Urothelium cell line (cell line): ENCODE data around the gene STK35.

Source experiments
- DNase-seq: peaks from one replicate; pipeline ENCODE4 v3.0.0; 2011; ENCODE audit warnings: low spot score, mixed read lengths
- FAIRE-seq: peaks from 2 replicates; lab custom pipeline; 2011; peaks lifted over from hg19 to GRCh38; lab: Jason Lieb, UNC

STK35 gene

DNA sequence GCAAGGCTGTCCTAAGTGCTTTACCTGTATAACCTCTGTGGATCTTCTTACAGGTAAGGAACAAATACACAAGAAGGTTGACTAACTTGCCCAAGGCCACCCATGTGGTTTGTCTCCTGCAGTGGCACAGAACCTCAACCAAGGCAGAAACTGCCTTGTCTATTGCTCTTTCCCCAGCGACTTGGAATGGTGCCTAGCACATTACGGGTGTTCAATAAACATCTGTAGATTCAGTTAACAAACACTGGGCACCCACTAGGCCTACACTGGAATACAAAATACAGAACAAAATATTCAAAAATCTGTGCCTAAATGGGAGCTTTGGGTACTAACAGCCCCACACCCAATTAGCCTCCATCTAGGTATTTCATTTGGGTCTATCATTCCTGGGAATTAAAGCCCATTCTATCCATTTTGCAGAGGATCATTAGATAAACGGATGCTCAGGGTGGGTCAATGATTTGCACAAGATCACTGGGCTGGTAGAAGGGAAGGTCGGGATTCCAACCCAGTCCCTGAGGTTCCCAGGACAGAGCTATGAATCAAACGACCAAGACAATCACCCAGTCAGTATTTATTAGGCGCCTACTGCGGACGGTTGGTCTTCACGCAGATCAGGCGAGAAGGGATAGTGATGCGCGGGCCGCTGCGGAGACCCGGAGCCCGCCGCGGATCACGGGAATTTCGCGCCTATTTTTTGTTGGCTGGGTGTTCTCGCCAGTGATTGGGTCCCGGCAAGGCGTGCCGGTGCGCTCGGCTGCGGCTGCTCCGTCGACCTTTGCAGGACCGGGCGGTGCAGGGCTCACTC lies at the start of gene STK35:
Gene STK35 (plus strand): TSS at position 771 of the 808 bp plus-strand sequence. CDS start 55 bp downstream, outside the sequence.
- DNase-seq (peak; percentile 81), FAIRE-seq (no peak)

DNA sequence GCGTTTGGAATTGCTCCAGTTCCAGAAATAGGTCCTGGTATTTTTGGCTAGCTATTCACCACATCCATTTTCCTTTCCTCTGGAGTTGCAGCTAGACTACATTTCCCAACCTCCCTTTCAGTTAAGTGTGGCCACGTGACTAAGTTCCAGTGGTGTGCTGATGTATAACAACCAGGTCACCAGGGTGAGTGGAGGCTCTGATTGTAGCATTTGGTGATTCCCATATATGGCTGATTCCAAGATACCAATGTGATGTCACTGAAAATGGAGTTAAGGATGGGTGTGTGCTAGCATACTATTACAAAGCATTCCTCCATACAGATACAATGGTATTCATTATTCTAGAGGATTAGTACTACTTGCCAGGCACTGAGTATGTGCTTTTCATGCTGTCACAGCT lies 49.7 kb upstream of the STK35 start:
- DNase-seq (no peak), FAIRE-seq (no peak)

DNA sequence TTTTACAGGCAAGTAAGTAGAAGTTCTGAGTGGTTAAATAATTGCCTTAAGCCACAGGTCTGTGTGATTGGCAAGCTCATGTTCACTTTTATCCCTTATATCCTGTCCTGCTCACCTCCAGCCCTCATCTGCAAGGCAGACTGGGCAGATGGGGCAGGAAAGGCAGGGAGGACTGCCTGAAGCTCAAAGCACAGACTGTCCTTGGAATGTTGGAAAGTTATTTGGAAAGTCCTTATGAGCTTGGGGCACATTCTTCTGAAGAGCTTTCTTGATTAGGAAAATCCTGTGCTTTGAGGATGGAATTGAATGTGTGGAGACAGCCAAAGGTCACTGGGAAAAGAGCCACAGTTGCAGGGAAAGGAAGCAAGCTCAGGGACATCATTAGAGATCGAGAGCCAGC lies 48.9 kb upstream of the STK35 start:
- DNase-seq (no peak), FAIRE-seq (no peak)

DNA sequence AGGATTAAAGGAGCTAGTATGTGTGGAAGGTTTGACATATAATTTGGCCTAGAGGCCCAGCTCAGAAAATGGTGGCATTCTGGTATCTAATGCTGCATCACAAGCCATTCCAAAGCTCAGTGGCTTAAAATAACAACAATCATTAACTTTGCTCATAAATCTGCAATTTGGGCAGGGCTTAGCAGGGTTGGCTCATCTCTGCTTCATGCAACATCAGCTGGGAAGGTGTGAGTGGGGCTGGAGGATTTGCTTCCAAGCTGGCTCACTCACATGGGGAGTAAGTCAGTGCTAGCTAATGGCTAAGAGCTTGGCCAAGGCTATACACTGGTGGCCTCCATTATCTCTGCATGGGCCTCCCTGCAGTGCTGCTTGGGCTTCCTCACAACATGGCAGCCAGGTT lies 48.0 kb upstream of the STK35 start:
- FAIRE-seq (no peak), DNase-seq (no peak)

DNA sequence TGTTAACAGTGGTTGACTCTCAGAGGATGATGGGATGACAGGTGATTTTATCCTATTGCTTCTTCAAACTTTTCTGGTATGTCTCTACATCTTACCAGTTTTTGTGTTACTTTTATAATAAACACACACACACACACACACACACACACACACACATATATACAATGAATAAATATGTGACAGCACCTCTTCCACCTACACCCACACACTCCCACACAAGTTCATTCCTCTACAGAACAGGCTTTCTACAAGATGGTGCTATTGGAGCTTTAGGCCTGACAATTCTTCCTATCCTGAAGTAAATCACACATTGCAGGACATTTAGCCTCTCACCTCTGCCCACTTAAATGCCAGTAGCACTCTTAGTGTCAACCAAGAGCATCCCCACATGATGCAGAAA lies 46.7 kb upstream of the STK35 start:
- DNase-seq (no peak), FAIRE-seq (no peak)

DNA sequence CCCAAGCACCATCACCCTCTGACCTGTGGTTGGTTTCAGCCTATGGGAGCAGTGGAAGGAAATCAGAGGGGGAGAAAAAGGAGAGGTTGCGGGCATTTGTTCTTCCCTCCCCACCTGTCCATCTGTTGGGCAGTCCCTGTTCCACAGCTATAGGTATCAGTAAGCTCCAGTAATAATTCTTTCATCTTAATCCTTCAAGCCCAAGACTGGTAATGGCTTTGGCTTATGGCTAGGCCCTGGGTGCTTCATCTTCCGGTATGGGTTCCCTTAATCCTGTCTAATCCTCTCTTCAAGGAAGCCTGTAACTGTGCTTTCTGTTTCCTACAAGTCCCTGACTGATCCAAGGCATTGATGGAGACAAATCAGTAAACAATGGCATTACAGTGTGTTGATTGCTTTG lies 42.2 kb upstream of the STK35 start:
- FAIRE-seq, result no peak
- DNase-seq, result no peak

DNA sequence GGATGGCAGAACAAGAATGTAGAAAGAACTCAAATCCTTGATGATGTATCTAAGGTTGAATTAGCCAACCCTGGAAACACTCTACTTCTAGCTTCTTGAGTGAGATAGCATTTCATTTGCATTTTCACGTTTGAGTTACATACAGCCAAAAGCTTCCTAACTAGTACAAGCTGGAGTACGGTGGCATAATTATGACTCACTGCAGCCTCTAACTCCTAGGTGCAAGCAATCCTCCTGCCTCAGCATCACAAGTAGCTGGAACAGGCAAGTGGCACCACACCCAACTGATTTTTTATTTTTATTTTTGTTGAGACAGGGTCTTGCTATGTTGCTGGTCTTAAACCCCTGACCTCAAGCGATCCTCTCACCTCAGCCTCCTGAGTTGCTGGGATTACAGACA lies 36.5 kb upstream of the STK35 start:
- no peak for DNase-seq
- no peak for FAIRE-seq

DNA sequence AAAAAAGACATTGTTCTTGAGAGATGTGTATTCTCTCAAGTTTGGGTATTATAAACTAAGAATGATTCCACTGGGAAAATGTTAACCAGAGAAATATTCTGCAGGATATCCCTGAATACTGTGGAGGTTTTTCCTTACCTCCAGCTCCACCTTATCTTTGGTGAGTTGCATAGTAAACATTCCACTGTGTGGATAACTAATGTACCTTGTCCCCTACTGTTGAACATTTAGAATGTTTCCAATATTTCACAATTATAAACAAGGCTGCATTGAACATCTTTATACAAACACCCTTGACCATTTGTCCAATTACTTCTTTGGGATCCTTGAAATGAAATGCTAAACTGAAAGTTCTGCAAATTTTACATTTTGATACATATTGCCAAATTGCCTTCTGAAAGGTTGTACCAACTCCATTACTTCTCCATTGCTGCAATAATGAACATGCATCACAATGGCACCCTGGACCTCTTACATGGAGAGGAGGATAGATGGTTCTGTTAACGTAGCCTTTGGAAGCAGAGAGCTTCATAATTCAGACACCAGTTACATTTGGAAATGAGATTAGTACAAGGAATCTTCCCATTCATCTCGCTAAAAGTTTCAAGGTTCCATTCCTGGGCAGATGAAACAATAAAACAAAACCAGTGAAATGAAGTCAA lies 35.0 kb upstream of the STK35 start:
- DNase-seq (no peak), FAIRE-seq (no peak)

DNA sequence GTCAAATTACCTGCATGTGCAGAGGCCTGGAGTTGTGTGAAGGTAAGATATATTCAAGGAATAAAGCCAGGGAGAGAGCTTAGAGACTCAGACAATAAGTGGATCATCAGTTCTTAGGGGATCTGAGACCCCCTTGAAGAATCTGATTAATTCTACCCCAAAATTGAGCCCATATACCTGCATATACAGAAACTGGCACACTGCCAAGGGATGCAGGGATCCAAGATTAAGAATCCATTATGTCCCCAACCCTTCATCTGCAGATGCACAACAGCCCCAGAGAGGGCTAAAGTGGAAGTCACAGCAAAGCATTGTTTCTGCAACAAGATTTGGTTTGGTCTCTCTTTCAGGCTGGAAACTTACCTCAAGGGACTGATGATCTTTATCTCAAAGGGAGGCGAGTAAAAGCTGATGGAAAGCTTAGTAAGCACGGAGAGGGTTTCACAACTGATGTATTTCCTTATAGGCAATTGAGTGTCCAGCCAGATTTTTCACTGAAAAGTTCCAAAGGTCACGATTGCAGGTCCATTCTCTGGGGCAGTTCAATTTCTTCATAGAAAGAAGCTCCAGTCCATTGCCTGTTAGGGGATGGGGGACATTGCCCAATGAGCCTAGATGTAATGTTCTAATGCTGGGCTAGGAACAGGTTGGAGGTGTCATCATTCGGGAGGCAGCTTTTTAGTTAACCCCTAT lies 20.9 kb upstream of the STK35 start:
- FAIRE-seq, result no peak
- DNase-seq, result no peak

DNA sequence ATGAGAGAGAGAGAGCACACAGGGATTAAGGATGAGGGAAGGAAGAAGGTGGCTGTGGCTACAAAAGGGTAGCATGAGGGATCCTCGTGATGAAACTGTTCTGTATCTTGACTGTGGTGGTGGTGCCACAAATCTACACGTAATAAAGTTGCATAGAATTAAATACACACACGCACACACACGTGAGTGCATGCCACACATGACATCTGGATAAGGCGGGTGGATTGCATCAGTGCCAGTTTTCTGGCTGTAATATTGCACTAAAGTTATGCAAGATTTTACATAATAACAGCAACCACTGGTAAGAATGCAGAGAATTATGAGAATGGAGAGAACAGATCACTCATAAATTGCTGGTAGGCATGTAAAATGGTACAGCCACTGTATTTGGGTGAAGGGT lies 16.9 kb upstream of the STK35 start:
- FAIRE-seq, result no peak
- no peak for DNase-seq

DNA sequence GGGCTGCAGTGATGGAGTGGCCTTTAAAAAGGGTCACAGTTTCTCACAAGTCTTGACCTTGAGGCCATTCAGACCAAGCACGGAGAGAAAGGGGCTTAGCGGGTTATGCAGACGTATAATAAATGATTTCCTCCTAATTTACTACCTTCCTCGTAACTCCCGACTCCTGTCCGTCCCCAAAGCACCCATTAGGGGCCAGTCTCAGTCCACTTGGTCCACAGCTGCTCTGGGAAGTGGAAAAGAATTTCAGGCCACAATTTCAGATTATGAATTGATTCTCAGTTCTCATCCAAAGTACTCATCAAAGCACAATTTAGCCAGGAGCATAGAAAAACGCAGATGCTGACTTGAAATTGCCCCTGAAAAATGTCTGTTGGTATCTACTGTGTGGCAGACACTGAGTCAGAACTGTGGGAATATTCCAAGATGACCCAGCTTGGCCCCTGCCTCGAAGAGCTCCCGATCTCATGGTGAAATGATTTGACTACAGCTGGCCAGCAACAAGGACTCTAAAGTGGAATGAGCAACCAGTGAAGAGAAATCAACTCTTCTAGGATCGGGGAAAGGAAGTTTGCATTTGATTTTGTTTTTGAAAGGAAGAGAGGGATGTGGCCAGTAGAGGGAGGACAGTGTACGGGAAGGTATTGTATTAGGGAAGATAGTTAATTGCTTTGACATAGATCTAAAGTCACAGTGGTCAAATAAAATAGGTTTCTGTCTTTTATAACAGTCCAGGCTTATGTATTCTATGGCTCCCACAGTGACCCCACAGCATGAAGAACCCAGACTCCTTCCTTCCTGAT lies 15.2 kb upstream of the STK35 start:
- no peak for FAIRE-seq
- no peak for DNase-seq

DNA sequence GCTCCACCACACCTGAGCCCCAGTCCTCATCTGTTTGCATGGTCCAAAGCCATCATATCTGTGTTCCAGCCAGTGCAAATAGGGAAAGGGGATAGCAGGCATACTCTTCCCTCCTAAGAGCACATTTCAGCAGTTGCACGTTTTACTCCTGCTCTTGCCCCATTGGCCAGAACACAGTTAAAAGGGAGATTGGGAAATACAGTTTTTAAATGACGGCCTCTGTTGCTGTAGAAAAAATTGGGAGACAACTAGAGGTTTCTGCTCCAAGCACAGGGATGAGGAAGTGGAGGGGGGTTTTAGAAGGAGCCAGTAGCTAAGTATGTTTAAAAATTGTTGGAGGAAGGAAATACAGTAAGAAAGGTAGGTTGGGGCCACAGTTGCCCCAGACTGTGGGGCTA lies 14.6 kb upstream of the STK35 start:
- no peak for DNase-seq

DNA sequence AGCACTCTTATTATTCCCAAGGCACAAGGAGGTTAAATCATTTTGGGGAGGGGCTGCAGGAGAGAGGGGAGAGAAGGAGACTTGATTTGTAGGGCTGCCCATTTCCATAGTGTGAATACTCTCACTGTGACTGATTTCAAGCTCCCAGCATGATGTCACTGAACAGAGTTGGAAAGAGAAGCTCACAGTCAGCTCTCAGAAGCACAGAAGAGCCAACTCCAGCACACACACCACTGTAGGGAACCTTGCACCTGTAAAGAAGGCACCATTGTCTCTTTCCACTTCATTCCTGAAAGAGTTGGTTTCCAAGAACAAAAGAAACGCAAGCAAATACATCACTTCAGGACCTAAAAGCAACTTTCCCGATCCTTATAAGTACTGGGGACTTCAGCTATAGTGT lies 12.7 kb upstream of the STK35 start:
- DNase-seq, result no peak
- no peak for FAIRE-seq

More for the DNA sequence above, 14.6 kb upstream of the STK35 start:
- FAIRE-seq, result no peak

DNA sequence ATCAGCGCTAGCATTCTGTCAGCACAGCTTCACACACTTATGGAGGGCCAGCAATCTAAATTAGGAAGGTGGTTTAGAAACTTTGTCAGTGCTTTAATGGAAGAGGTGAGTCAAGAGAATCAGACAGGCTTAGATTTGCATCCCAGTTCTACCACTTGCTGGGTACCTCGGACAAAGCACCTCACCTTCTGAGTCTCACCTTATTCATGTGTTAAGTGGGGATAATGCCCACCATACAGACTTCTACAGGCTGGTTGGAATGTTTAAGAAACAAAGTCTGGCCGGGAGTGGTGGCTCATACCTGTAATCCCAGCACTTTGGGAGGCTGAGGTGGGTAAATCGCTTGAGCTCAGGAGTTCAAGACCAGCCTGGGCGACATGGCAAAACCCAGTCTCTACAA lies 12.2 kb upstream of the STK35 start:
- DNase-seq (no peak), FAIRE-seq (no peak)

DNA sequence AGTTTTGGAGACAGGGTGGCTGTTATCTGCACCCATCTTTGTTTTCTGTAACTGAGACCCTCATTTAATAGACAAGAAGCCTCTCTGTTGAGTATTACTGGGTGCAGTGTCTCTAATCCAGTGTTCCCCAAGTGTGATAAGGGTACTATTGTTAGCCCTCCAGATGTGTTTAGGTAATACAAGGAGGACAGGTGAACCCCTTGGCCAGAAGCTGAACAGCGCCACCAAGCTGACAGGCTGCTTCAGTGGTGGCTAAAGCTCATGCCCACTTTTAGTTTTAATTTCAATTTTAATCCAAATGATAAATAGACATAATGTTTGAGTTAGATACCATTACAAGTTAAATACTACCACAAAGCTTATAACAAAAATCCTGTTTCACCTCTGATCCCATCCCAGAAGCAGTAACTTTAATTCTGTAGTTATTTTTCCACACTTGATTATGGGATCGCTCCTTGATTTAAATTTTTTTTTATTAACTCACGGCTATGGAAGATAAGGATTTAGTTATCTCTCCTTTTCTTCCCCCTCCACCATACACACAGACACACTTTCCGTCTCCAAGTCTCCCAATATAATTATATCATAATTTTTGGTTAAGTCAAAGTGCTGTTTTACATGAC lies 8.4 kb upstream of the STK35 start:
- no peak for FAIRE-seq
- DNase-seq, result peak; percentile 37

DNA sequence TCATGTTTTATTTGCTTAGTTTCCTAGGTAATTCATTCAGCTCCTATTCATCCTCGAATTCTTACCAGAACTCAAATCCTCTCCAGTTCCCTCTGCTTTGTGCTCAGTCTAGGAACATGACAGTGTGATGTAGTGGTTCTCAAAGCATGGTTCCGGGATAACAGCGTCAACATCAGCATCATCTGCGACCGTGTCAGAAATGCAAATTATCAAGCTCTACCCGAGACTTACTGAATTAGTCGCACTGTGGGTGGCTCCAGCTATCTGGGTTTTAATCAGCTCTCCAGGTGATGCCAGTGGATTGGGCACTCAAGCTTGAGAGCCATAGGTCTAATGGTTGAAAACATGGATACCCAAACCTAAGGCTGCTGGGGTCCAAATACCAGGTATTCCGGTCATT lies 7.7 kb upstream of the STK35 start:
- DNase-seq (no peak), FAIRE-seq (no peak)

DNA sequence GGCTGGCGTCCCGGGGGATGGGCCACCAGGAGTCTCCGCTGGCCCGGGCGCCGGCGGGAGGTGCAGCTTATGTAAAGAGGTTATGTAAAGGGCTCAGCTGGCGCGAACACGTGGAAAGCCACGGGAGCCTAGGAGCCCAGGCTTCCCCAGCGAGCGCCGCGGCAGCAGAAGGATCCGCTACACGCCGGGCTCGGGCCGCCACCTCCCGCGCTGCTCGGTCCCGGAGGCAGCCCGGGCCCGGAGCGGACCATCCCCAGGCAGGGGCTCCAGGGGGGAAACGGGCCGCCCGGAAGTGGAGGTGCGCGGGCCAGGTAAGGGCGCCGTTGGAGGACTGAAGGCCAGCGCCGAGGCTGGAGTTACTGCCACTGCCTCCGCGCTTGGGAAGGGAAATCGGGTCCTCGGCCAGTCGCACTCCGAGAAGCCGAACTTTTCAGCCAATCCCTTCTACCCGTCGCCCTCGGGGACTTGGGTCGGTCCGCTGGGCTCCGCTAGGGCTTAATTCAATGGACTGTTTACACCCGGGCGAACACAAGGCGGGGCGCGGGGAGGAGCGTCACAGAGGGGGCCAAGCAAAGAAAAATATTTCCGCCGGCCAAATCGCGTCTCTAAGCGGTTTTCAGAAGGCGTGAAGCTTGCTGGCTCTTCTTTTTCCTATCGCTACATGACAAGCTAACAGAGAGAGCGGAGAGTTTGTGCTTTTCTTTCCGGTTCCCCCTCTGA lies 398 bp downstream of the STK35 start:
- FAIRE-seq (no peak), DNase-seq (peak; percentile 93)

DNA sequence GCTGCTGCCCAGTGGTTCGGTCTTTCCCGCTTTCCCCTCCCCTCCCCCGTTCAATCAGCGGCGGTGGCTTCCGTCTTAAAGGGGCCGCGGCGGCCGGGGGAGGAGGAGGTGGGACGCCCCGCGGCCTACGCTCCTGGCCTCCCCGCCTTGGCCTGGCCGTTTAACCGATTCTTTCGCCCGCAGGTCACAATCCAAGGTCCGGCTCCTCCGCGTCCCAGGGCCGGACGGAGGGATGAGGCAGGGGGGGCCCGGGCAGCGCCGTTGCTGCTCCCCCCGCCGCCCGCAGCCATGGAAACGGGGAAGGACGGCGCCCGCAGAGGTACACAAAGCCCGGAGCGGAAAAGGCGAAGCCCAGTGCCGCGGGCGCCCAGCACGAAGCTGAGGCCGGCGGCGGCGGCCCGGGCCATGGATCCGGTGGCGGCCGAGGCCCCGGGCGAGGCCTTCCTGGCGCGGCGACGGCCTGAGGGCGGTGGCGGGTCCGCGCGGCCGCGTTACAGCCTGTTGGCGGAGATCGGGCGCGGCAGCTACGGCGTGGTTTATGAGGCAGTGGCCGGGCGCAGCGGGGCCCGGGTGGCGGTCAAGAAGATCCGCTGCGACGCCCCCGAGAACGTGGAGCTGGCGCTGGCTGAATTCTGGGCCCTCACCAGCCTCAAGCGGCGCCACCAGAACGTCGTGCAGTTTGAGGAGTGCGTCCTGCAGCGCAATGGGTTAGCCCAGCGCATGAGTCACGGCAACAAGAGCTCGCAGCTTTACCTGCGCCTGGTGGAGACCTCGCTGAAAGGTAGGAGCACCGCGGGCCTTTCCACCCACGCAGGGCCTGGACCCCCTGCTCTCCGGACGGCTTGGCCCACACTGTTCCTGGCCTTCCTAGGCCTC lies 1.2 kb downstream of the STK35 start:
- FAIRE-seq (no peak), DNase-seq (peak; percentile 89)
